ENCODE data around the gene ZDHHC7.

The ZDHHC7 gene

DNA sequence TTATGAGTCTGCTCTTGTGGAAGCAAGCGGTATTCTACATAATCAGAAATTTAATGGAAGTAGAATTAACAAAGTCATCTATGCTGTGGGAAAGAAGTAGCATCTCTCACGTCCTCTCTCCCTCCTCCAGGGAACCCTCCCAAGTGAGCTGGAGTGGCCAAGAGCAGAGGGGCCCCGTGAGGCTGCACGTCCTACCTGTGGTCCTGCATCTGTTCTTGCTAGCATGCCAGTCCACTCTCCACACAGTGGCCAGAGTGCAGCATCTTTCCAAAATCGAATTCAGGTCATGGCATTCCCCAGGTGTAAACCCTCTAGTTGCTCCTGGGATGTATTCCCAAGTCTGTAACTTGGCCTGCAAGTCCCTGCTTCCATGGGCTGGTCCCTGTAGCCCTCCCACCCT, 26.4 kb upstream of the ZDHHC7 start:
- Histone ChIP-seq H3K27me3 (ENCODE audit: control insufficient read depth, low read length) (no peaks in the 10 kb centered on the region), H3K9me2 (replicated peaks; ENCODE audit: control insufficient read depth, low read length) (no peaks in the 10 kb centered on the region), H3K27ac (ENCODE audit: low read depth, low read length) (no peak overlapping the region), H3K4me2 (ENCODE audit: low read length) (no peak overlapping the region), H4K20me1 (ENCODE audit: control insufficient read depth, insufficient read depth, low read depth, low read length) (no peaks in the 10 kb centered on the region), H3K79me2 (ENCODE audit: control insufficient read depth, low read length) (no peaks in the 10 kb centered on the region), H3K4me3 (ENCODE audit: low read length) (no peak overlapping the region), H3K36me3 (ENCODE audit: control insufficient read depth, low read length) (no peaks in the 10 kb centered on the region), H3F3A (ENCODE audit: control insufficient read depth, insufficient read depth) (no peaks in the 10 kb centered on the region), H3K9me3 (ENCODE audit: control insufficient read depth, insufficient read depth, low read length) (no peaks in the 10 kb centered on the region), H3K4me1 (ENCODE audit: control insufficient read depth, low read length) (no peaks in the 10 kb centered on the region)
- TF ChIP-seq EZH2phosphoT487 (IDR thresholded peaks at IDR 0.05; ENCODE audit: borderline replicate concordance, low read length): no peak
- TF ChIP-seq, protein P1, sequence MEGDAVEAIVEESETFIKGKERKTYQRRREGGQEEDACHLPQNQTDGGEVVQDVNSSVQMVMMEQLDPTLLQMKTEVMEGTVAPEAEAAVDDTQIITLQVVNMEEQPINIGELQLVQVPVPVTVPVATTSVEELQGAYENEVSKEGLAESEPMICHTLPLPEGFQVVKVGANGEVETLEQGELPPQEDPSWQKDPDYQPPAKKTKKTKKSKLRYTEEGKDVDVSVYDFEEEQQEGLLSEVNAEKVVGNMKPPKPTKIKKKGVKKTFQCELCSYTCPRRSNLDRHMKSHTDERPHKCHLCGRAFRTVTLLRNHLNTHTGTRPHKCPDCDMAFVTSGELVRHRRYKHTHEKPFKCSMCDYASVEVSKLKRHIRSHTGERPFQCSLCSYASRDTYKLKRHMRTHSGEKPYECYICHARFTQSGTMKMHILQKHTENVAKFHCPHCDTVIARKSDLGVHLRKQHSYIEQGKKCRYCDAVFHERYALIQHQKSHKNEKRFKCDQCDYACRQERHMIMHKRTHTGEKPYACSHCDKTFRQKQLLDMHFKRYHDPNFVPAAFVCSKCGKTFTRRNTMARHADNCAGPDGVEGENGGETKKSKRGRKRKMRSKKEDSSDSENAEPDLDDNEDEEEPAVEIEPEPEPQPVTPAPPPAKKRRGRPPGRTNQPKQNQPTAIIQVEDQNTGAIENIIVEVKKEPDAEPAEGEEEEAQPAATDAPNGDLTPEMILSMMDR (IDR thresholded peaks at IDR 0.05; ENCODE audit: low read depth, low read length, poor library complexity, severe bottlenecking): no peak

DNA sequence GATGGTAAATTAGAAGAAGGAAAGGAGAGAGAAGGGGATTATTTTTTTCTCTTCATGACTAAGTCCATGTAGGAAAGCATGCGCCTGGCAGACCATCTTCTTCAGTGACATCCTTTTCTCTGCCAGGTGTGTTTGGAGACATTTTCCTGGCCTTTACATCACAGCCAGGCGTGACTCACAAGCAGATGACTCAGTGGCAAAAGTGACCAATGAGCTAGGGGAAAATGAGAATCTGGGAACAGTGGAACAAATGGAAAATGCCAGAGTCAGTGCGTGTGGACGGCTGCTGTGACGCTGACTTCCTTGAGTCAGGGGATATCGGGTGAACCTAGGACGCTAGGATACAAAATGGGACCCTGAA, 25.7 kb upstream of the ZDHHC7 start:
- Histone ChIP-seq H3K4me1 (ENCODE audit: control insufficient read depth, low read length) (no peaks in the 10 kb centered on the region), H4K20me1 (ENCODE audit: control insufficient read depth, insufficient read depth, low read depth, low read length) (no peaks in the 10 kb centered on the region), H3K9me3 (ENCODE audit: control insufficient read depth, insufficient read depth, low read length) (no peaks in the 10 kb centered on the region), H3K27ac (ENCODE audit: low read depth, low read length) (no peak overlapping the region), H3K4me2 (ENCODE audit: low read length) (no peak overlapping the region), H3K79me2 (ENCODE audit: control insufficient read depth, low read length) (no peaks in the 10 kb centered on the region), H3K4me3 (ENCODE audit: low read length) (no peak overlapping the region), H3K36me3 (ENCODE audit: control insufficient read depth, low read length) (no peaks in the 10 kb centered on the region), H3K9me2 (replicated peaks; ENCODE audit: control insufficient read depth, low read length) (no peaks in the 10 kb centered on the region), H3K27me3 (ENCODE audit: control insufficient read depth, low read length) (no peaks in the 10 kb centered on the region; the same call in 1 of the 2 replicates), H3F3A (ENCODE audit: control insufficient read depth, insufficient read depth) (no peaks in the 10 kb centered on the region)
- TF ChIP-seq, protein P1 (IDR thresholded peaks at IDR 0.05; ENCODE audit: low read depth, low read length, poor library complexity, severe bottlenecking): no peak
- no peak for TF ChIP-seq EZH2phosphoT487 (IDR thresholded peaks at IDR 0.05; ENCODE audit: borderline replicate concordance, low read length)

DNA sequence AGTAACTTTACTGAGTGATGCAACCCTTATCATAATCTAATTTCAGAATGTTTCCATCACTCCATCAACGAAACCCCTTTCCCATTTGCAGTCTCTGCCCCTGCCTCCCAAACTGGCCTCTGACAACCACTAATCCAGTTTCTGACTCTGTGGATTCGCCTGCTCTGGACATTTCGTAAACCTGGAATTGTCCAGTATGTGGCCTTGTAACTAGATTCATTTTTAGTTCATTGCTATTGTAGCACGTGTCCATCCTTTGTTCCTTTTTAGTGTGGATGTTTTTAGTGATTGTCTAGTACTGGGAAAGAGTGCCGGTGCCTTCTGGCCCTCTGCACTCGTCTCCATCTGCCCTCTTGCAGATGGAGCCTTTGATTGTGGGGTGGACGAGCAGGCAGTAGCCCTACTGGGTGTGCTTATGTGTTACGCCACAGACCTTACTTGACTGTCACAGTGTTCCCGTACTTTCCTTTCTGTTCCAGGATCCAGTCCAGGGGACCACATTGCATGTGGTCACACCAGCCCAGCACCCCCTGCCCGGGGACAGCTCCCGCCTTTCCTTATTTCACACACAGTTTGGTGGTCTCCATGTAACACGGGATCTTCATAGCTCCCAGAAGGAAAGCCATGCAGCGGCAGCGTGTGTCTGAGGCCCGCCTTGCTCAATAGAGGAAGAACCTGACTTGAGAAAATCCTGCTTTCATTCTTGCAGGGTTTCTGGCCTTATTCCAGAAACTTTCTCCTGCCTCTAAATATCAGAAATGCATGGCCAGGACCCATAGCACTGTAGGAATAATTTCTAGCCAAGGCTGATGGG, 25.1 kb upstream of the ZDHHC7 start:
- Histone ChIP-seq H4K20me1 (ENCODE audit: control insufficient read depth, insufficient read depth, low read depth, low read length) (no peaks in the 10 kb centered on the region), H3K9me2 (replicated peaks; ENCODE audit: control insufficient read depth, low read length) (no peaks in the 10 kb centered on the region), H3K27ac (ENCODE audit: low read depth, low read length) (no peak overlapping the region), H3K27me3 (ENCODE audit: control insufficient read depth, low read length) (peaks cover 2% of the 10 kb centered on the region; the same call in 1 of the 2 replicates), H3K9me3 (ENCODE audit: control insufficient read depth, insufficient read depth, low read length) (no peaks in the 10 kb centered on the region), H3F3A (ENCODE audit: control insufficient read depth, insufficient read depth) (no peaks in the 10 kb centered on the region), H3K36me3 (ENCODE audit: control insufficient read depth, low read length) (no peaks in the 10 kb centered on the region), H3K4me1 (ENCODE audit: control insufficient read depth, low read length) (no peaks in the 10 kb centered on the region), H3K79me2 (ENCODE audit: control insufficient read depth, low read length) (no peaks in the 10 kb centered on the region), H3K4me3 (ENCODE audit: low read length) (no peak overlapping the region), H3K4me2 (ENCODE audit: low read length) (no peak overlapping the region)
- no peak for TF ChIP-seq EZH2phosphoT487 (IDR thresholded peaks at IDR 0.05; ENCODE audit: borderline replicate concordance, low read length)
- TF ChIP-seq, protein P1 (IDR thresholded peaks at IDR 0.05; ENCODE audit: low read depth, low read length, poor library complexity, severe bottlenecking): no peak

All from DOHH2 (cell line).